ENCODE data around the gene EGFL7. TPM values are rescaled to one million over a fixed set of nuclear protein-coding genes. Genes with fewer than 3 reads are reported as not detected.
A peak's percentile ranks its signal among the peaks of the same experiment; 100 is the strongest.

The EGFL7 gene
- total RNA-seq, 3 donors from 2014 or later (not counting 1 experiment from before 2014, with no cell fraction given) = 0.28 to 0.47 (median 0.29) TPM

- Mint-ChIP-seq H3K4me1 (peaks cover 0 to 6% of the 10 kb centered on the region in 2 donors), H3K27me3 (ENCODE audit: low read depth in 2 of 2) (peaks cover 0 to 3% of the 10 kb centered on the region in 2 donors), H3K36me3 (no peaks in the 10 kb centered on the region), H3K9me3 (no peaks in the 10 kb centered on the region), H3K4me3 (no peak overlapping the region), H3K27ac (no peak overlapping the region)
- intact Hi-C loops (cut with micrococcal nuclease) = no loop called here
- 72% methylated on average over 27 of the region's 27 CpGs for WGBS (ENCODE audit: insufficient coverage)
- peak; percentile 69 for TF ChIP-seq CTCF (IDR thresholded peaks at IDR 0.05)
- H3K4me3 ChIP-seq (ENCODE audit: low read length) = no peak overlapping the region
- peaks cover 2% of the 10 kb centered on the region for H3K27me3 ChIP-seq (ENCODE audit: control insufficient read depth, insufficient read depth, low read length)
- no peak overlapping the region for H3K27ac ChIP-seq (ENCODE audit: low read length)
- ATAC-seq = peak in 2 of 3 donors; percentile 50 to 66
- no peaks in the 10 kb centered on the region for H3K4me1 ChIP-seq (ENCODE audit: control insufficient read depth, insufficient read depth, low read length)
- no peaks in the 10 kb centered on the region for H3K36me3 ChIP-seq (ENCODE audit: control insufficient read depth, insufficient read depth, low read length)
- peak in 1 of 2 donors; percentile 59 for DNase-seq
- no peaks in the 10 kb centered on the region for H3K9me3 ChIP-seq (ENCODE audit: control insufficient read depth, insufficient read depth, low read length)
Observed at GRCh38 chr9:136671646-136672430, 9.1 kb downstream of the EGFL7 start.

- Histone ChIP-seq H3K27ac (ENCODE audit: low read length) (no peak overlapping the region), H3K9me3 (ENCODE audit: control insufficient read depth, insufficient read depth, low read length) (no peaks in the 10 kb centered on the region), H3K36me3 (ENCODE audit: control insufficient read depth, insufficient read depth, low read length) (no peaks in the 10 kb centered on the region), H3K27me3 (ENCODE audit: control insufficient read depth, insufficient read depth, low read length) (no peaks in the 10 kb centered on the region), H3K4me3 (ENCODE audit: low read length) (no peak overlapping the region), H3K4me1 (ENCODE audit: control insufficient read depth, insufficient read depth, low read length) (no peaks in the 10 kb centered on the region)
- Mint-ChIP-seq H3K27ac (no peak overlapping the region), H3K4me1 (peaks cover 0 to 6% of the 10 kb centered on the region in 2 donors), H3K9me3 (no peaks in the 10 kb centered on the region), H3K4me3 (no peak overlapping the region), H3K36me3 (no peaks in the 10 kb centered on the region), H3K27me3 (ENCODE audit: low read depth in 2 of 2) (peaks cover 0 to 3% of the 10 kb centered on the region in 2 donors)
- DNase-seq (no peak), ATAC-seq (no peak)
- WGBS (ENCODE audit: insufficient coverage) = 85% methylated on average over 13 of the region's 14 CpGs
- no peak for TF ChIP-seq CTCF (IDR thresholded peaks at IDR 0.05)
- intact Hi-C loops (cut with micrococcal nuclease) = no loop called here
Observed at GRCh38 chr9:136672431-136673087, 9.8 kb downstream of the EGFL7 start.

GRCh38 chr9:136673088-136673974 lies 10.6 kb downstream of the EGFL7 start:
- WGBS (ENCODE audit: insufficient coverage) = 78% methylated on average over 35 of the region's 35 CpGs
- Histone ChIP-seq H3K27ac (ENCODE audit: low read length) (no peak overlapping the region), H3K4me3 (ENCODE audit: low read length) (no peak overlapping the region), H3K9me3 (ENCODE audit: control insufficient read depth, insufficient read depth, low read length) (no peaks in the 10 kb centered on the region), H3K27me3 (ENCODE audit: control insufficient read depth, insufficient read depth, low read length) (no peaks in the 10 kb centered on the region), H3K4me1 (ENCODE audit: control insufficient read depth, insufficient read depth, low read length) (no peaks in the 10 kb centered on the region), H3K36me3 (ENCODE audit: control insufficient read depth, insufficient read depth, low read length) (no peaks in the 10 kb centered on the region)
- no peak overlapping the region for H3K4me3 Mint-ChIP-seq
- H3K27ac Mint-ChIP-seq = no peak overlapping the region
- peaks cover 0 to 6% of the 10 kb centered on the region in 2 donors for H3K4me1 Mint-ChIP-seq
- ATAC-seq = no peak
- no peaks in the 10 kb centered on the region for H3K9me3 Mint-ChIP-seq
- no peaks in the 10 kb centered on the region for H3K36me3 Mint-ChIP-seq
- H3K27me3 Mint-ChIP-seq (ENCODE audit: low read depth in 2 of 2) = peaks cover 0 to 3% of the 10 kb centered on the region in 2 donors
- no peak for DNase-seq
- intact Hi-C loops (cut with micrococcal nuclease) = no loop called here
- no peak for TF ChIP-seq CTCF (IDR thresholded peaks at IDR 0.05)
